IPS-NIHi7 (cell line): ENCODE measurements around the gene TLE4.
A peak's percentile ranks its signal among the peaks of the same experiment; 100 is the strongest.

ENCODE experiments used
- DNase-seq: peaks from one replicate; pipeline ENCODE4 v3.0.0; 2012; ENCODE audit warnings: mixed read lengths; ENCODE audit errors: extremely low spot score

TLE4 gene

DNA sequence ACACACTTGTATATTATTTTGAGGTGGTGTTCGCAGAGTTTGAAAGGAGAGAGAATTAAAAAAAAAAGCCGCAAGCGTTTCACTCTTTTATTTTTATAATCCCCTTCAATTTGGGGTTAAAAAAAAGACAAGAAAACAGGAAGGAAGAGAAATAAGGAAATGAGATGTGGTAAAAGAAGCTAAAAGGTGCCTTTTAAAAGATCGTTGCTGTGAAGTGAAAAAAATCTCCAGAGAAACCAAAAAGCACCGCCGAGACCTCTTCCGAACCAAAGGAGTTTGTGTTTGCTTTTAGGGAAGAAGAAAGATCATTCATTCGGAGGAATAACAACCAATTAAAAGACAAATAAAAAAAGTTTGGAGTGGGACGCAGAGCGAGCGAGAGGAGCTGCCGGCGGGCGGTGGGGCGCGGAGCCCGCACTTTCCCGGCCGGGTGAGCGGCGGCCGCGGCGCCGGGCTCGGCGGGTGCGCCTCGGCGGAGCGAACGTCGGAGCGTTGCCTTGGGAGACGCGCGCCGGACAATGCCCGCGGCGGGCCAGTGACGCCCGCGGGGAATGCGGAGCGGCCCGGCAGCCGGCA lies 355 bp downstream of the TLE4 start:
- DNase-seq: no peak

DNA sequence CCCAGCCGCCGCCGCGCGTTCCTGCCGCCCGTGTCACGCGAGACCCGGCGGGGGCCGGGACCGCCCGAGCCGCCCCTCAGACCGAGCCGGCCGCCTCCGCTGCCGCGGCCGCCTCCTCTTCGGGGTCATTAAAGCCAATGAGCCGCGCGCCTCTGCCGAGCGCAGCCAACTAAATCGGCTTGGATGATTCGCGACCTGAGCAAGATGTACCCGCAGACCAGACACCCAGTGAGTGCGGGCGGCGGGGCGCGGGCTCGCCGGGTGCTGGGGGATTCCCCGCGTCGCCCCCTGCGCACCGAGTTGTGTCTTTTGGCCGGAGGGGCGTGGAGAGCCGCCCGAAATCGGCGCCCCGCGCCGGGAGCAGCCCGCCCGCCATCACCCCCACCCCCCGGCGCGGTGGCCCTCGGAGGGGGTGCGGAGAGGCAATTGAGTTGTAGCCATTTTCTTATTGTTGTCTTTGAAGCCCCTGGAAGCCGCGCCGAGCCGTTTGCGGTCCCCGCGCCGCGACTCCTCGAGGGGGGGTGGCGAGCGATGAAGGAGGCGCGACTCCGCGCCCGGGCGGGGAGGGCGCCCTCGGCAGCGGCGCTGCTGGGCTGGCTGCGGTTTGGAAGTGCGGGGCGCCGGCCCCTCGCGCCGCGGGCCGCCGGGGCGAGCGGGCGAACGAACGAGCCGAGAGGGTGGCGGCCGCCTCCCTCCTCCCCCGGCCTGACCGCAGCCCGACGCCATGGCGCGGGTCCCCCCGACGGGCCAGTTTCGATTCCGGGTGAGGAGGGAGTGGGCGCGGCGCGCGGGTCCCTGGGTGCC lies 1.0 kb downstream of the TLE4 start:
- peak; percentile 27 for DNase-seq

- no peak for DNase-seq
Measured at GRCh38 chr9:79573412-79573923, 1.7 kb downstream of the TLE4 start.

DNA sequence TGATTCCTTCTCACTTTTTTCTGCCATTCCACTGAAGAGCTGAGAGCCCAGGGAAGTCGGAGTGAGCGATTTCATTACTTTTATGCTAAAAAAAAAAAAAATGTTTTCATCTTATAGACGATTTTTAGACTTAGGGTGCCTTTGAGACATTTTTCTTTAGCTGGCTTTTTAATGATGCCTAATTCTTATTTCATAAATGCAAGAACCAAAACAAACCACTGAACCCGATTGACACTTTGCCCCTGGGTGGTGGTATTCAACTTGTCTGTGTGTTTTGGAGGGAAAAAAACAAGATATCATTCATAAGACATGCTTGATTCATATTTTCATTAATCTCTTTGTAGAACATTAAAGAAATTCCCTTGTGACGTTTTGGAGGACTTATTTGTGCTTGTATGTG lies 2.4 kb downstream of the TLE4 start:
- no peak for DNase-seq

GRCh38 chr9:79574781-79575180 lies 3.0 kb downstream of the TLE4 start:
- no peak for DNase-seq

DNA sequence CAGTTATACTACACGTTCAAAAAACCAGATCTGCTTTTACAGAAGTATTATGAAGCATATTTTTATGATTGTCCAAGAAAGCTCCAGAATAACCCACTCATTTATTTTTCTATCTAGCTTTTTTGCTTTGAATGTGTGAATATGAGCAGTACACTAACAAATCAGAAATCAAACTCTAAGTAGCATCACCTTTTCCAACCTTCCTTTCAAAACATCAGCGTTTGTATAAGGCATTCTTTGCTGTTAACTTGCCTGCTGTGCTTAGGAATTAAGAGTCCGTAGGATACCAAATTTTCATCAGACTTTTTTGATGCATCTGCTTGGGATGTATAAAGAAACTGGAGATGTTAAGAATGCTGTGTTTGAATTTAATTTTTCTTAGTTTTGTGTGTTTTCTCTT lies 3.8 kb downstream of the TLE4 start:
- no peak for DNase-seq

- DNase-seq: no peak
Measured at GRCh38 chr9:79577969-79578723, 6.4 kb downstream of the TLE4 start.

DNA sequence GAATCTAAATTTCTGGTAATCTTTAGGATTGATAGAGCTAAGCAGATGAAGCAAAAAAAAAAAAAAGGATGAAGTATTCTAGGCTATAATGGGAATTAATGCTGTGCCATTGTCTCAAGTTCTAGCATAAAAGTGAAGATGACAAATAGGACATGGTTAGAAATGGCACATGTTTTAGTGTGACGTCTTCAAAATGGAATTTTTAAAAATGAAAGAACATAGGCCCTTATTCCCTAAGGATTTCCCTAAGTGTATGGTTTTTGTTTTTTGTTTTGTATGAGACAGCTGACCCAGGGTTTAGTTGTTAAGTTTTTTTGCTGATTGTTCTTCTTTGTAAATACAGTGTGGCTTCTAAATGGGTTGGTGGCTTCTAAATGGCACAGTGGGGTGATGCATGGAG lies 7.1 kb downstream of the TLE4 start:
- DNase-seq: no peak

GRCh38 chr9:79579624-79580023 lies 7.9 kb downstream of the TLE4 start:
- no peak for DNase-seq

DNA sequence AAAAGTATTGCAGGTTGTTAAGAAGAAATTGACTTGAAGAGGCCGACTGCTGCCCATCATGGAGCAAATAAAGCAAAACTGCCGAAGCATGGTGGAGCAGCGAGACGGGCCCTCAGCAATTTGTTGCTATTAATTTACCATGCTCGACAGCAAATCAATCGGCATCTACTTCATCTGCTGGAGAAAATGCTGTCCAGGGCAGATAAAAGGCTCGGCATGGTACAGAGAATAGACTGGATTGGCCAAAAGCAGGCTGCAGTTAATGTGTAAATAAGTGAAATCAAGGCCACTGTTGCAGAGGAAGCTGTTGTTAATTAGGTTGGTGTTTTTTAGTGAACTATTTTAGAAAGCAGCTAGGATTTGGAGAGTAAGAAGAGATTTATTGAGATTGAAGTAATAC lies 8.3 kb downstream of the TLE4 start:
- DNase-seq: no peak

GRCh38 chr9:79581388-79581787 lies 9.6 kb downstream of the TLE4 start:
- no peak for DNase-seq

- DNase-seq: no peak
Measured at GRCh38 chr9:79581794-79582193, 10.0 kb downstream of the TLE4 start.

DNA sequence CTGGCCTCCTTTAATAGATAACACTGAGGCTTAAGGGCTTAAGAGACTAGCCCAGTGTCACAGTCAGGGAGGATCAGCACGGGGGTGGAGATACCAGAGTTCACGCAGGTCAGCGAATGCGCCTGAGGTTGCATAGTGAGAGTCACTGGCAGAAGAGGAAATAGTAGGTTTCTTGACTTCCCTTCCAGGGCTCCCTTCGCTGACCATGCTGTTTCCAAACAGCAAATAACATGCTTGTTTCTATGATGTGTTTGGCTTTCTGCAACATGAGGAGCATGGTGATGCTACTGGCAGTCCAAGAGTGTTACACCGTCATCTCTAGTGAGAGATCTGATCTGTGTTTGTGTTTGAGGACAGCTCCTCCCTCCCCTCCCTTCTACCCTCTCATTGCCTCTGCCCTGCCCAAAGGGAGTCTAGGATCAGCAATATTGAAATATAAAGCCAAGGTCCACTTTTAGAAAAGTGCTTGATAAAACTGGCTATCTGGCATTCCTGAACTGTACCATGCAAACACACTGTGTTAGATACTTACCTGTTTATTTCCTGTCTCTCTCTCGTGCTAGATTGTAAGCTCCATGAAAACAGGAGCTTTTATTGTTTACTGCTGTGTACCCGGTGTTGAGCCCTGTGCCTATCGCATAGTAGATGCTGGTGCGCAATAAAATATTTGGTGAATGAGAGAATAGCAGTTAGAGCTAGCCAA lies 12.3 kb downstream of the TLE4 start:
- DNase-seq: peak; percentile 34

- DNase-seq: no peak
Measured at GRCh38 chr9:79584655-79584982, 12.9 kb downstream of the TLE4 start.

DNA sequence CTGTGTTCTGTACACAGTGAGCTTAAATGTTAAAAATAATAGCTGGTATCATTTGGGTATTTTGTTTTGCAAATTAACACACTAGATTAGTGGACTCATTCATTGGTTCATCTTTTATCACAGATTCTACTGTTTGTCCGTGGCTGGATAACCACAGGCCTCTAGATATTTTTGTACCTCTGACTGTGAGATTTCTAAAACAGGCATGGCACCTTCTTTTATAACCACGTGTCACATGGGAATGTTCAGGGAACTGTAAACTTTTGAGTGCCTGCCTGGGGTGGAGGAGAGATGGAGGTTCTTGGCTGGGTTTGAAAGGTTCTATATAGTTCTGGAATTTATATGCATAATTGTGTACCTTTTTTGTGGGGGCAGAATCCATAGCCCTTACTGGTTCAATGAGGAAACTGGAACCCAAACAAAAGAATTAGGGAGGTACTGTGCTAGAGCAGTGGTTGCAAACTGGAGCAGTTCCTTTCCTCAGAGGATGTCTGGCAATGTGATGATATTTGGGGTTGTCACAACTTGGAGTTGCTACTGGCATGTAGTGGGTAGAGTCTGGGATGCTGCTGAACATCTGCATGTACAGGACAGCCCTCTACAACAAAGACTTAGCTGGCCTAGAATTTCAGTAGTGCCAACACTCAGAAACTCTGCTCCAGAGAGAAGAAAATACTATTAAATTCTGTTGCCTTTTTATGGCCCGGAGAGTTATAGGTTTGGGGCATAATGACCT lies 16.9 kb downstream of the TLE4 start:
- DNase-seq: no peak

- DNase-seq: no peak
Measured at GRCh38 chr9:79591458-79591857, 19.7 kb downstream of the TLE4 start.

DNA sequence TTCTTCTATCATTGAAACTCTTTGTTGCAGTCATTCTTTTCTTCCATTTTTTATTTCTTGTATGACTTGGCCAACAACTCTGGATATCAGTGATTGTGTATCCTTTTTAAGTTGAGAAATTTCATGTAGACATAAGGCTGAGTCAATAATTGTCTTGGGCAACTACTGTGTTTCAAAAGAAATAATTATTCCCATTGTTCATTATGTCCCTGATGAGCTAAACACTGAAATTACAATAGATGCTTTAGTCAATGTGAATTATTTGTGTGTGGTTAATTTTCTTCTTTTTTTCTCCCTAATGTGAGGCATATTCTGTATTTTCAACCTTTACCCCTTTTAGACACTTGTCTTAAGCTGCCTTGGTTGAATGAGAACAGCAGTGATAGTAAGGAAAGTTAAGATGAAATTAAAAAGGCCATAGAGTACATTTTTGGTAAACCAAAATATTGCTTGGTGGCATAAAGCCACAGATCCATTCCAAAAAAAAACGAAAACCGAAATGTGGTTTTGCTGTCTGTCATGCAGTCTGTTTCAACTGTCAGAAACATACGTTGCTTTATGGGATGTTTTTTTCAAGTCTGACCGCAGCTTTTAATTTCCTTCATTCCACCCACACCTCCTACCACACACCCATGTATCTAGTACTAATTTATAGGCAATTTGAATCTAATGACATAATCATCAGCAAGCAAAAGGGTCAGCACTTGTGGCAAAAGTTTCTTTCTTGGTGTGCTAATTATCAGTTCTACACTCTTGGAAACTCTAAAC lies 21.1 kb downstream of the TLE4 start:
- DNase-seq: no peak

- no peak for DNase-seq
Measured at GRCh38 chr9:79598562-79599345, 27.0 kb downstream of the TLE4 start.

GRCh38 chr9:79600466-79600865 lies 28.7 kb downstream of the TLE4 start:
- no peak for DNase-seq
